GM12874 (cell line): ENCODE data around the gene PAPOLB.

Source experiments
- TF ChIP-seq, protein P1 (sequence below): IDR thresholded peaks from 2 replicates; pipeline ENCODE4 v1.5.1; 2011; ENCODE audit warnings: low read depth, mild to moderate bottlenecking, control low read depth, low read length, moderate library complexity; ENCODE audit not compliant: insufficient read depth

PAPOLB gene

DNA sequence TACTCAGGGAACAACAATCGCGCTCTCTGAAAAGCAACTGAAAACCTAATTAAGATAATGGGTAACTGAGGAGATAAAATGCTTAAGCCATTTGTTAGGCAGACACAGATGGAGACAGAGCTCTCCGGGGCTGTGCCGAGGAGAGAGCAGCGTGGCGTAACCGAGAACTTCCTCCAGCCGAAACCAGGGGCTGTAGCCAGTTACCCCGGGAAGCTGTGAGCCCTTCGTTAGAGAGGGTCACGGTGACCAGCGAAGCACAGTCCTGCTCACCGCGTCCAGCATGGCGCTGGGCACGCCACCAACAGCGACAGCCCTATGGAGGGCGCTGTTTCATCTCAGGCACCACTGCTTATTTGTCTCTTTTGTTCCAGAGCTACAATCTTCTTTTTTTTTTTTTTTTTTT, 16.1 kb downstream of the PAPOLB start:
- TF ChIP-seq, protein P1, sequence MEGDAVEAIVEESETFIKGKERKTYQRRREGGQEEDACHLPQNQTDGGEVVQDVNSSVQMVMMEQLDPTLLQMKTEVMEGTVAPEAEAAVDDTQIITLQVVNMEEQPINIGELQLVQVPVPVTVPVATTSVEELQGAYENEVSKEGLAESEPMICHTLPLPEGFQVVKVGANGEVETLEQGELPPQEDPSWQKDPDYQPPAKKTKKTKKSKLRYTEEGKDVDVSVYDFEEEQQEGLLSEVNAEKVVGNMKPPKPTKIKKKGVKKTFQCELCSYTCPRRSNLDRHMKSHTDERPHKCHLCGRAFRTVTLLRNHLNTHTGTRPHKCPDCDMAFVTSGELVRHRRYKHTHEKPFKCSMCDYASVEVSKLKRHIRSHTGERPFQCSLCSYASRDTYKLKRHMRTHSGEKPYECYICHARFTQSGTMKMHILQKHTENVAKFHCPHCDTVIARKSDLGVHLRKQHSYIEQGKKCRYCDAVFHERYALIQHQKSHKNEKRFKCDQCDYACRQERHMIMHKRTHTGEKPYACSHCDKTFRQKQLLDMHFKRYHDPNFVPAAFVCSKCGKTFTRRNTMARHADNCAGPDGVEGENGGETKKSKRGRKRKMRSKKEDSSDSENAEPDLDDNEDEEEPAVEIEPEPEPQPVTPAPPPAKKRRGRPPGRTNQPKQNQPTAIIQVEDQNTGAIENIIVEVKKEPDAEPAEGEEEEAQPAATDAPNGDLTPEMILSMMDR: no peak

DNA sequence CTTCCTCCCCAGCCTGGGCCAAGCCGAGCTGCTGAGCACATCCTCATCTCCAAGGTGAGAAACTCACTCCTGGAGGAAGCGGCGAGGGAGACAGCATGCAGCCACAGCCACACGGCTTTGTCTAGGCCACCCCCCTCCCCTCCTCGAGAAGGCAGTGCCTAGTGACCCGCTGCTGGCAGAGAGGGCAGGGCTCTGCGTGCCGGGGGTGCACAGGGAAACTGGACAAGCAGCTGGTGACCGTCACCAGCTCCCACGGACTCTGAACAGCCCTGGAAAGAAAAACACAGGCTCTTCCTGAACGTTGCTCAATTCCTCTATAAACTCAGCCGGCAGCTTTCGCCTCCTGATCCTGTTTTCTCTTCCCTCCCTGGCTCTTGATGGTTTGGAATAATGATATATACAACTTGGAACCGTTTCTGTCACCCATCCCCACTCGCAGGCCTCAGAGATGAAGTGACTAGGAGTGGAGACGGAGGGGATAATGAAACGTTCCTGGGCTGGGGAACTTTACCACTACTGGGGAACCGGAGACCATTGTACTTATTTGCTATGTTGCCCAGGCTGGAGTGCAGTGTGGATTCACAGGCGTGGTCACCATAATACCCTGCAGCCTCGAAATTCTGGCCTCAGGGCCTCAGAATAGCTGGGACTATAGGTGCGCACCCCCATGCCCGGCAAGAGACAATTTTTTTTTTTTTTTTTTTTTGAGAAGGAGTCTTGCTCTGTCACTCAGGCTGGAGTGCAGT, 19.3 kb downstream of the PAPOLB start:
- TF ChIP-seq, protein P1: no peak

DNA sequence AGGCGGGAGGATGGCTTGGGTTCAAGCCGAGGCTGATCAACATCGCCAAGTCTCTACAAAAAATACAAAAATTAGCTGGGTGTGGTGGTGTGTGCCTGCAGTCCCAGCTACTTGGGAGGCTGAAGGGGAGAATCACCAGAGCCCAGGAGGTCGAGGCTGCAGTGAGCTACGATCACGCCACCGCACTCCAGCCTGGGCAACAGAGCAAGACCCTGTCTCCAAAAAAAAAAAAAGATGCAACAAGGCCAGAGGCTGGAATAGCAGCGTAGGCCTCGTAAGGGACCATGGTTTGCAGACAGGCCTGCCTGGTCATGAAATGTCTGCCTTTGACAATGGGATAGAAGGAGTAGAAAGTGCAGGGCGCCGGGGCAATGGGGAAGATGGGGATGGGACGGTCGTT, 20.0 kb downstream of the PAPOLB start:
- TF ChIP-seq, protein P1: no peak

DNA sequence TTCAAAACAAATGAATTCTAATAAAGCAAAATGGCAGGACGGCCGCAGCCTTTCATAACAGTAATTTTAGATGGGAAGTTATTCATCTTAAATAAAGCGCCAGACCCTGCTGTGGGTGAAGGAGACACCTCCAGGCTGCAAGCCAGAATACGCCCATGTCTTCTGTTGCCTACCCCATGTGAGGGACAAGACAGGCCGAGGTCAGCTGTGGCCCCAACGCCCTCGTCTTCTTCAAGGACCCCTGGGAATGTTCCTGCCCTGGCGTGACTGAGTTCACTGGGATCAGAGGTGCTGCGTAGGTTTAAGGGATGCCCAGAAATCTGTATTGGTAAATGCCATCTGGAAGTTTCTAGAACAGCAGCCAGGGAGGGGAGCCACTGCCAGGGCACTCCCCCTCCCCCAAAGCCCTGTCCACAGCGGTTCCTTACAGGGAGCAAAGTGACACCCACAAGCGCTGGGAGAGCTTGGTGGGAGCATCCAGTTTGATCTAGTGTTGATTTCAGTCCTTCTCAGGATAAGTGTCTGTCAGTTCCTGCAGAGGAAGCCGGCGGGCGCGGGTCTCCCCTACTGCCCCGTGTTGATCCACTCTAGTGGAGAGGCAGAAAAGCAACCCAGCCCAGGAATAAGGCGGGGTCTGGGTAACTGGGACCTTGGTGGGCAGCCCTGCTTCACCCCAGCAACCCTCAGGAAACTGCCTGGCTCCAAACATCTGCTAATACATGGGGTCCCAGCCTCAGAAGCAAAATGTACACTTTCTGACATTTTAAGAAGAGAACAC, 20.6 kb downstream of the PAPOLB start:
- TF ChIP-seq, protein P1: no peak

DNA sequence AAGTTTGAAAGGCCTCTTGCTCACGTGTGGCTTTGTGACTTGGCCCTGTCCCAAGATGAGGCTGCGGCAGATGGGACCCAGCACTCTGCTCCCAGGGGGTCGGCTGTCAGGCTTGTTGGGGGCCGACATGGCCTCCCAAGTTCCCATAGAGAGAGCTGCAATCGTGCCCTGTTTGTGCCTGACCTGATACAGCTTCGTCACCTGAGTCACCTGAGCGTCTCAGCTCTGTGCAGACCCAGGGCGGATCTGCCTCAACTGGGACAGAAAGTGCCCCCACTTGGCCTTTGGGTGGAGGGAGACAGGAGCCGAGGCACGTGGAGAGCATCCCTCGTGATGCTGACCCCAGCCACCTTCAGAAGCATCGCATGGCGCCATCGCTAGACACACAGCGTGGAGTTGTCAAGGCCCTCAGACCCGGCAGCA, 21.7 kb downstream of the PAPOLB start:
- TF ChIP-seq, protein P1: no peak

DNA sequence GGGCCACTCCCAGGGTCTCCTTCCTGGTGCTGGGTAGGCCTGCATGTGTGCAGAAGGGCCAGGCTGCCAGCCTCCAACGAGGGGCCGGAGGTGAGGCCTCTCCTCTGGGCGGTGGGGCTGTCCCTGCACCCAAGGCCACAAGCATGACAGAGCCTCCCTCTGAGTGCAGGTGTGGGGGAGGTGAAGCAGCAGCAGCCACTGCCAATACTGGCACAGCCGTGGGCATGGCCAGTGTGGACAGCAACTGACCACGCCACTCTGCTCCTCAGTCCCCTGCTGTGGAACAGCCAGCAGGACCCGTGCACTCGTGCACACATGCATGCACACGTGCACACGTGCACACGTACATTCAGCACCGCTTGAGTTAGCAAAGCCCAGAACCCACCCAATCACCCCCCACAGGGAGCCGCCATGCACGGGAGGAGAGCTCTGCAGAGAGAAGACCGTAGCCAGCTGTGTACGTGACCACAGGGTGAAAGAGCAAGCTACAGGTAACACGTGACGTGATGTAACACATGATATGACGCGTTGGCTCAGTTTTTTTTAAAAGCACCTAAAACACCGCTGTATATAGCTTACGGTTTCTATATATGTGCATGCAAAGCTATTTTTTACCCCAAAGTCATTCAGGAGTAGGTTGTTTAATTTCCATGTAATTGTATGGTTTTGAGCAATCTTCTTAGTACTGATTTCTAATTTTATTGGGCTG, 23.1 kb downstream of the PAPOLB start:
- TF ChIP-seq, protein P1: no peak

DNA sequence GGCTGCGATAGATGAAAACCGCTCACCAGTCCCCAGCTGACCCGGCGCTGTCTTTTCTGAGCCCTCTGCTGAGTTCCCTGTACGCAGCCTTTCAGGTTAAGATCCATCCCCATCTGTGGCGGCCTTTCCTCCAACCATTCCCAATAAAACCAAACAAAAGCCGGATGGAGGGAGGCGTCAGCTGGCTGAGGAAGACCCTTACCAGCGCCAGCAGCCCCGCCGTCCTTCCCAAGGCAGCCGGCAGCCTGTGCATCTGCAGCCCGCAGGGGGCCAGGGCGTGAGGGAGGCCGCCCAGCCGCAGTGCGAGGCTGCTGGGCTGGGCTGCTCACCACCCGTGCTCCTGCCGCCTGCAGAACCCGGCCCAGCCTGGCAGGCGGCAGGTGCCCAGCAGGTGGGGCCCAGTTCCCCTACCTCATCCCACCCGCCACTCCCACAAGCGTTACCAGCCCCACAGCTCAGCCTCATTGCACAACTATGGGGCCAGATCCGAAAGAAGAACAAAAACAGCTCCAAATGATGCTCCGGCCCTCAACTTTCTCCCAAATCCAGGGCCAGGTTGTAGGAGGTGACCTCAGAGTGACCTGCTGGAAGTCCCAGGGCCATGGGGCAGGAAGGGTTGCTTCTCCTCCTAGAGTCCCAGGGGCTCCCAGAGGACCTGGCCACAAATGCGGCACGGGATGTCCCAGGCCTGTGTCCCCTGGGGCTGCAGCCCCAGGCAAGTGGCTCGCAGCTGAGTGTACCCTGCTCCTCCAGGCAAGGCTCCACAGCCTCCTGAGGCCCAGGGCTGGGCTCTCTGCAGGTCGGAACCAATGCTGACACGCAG, 23.8 kb downstream of the PAPOLB start:
- TF ChIP-seq, protein P1: no peak
